ENCODE data around the gene MT2A.

MT2A gene

DNA sequence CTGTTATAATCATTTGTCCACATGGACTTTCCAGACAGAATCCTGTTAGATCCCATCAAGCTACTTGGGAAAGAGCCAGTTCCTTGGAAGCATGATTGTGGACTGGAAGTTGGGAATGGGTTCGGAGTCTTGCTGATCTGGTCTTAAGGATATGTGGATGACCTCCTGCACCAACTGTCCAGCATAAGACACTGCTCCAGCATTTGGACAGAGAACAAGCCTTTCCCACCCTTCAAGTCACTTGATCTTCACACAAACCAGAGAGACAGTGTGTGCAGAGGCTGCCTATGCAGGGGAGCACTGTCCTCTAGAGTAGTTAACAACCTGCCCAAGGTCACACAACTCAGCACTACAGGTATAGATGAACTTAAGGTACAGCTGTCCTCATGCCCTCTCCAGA, 37.5 kb downstream of the MT2A start:
- Histone ChIP-seq H3K9ac (ENCODE audit: low read length) (no peak overlapping the region), H3K4me1 (ENCODE audit: low read length) (peaks cover 13% of the 10 kb centered on the region), H3K36me3 (replicated peaks; ENCODE audit: low read depth, low read length) (no peaks in the 10 kb centered on the region), H3K9me3 (ENCODE audit: insufficient read depth, low read length) (no peaks in the 10 kb centered on the region), H3K4me2 (ENCODE audit: low read length) (no peak overlapping the region), H4K20me1 (ENCODE audit: insufficient read depth, low read length) (no peaks in the 10 kb centered on the region), H3K79me2 (ENCODE audit: low read length) (no peaks in the 10 kb centered on the region), H3K27ac (ENCODE audit: low read length) (no peak overlapping the region), H3K27me3 (ENCODE audit: low read depth, low read length) (peaks cover 42% of the 10 kb centered on the region), H2AFZ (ENCODE audit: low read depth, low read length) (no peak overlapping the region), H3K4me3 (ENCODE audit: low read length) (no peak overlapping the region)
- no peak for TF ChIP-seq CTCF (IDR thresholded peaks at IDR 0.05; ENCODE audit: low read depth, low read length)
- no peak for TF ChIP-seq EZH2phosphoT487 (IDR thresholded peaks at IDR 0.05; ENCODE audit: low read depth)

- no peak overlapping the region for H3K9ac ChIP-seq (ENCODE audit: low read length)
- no peak overlapping the region for H3K4me3 ChIP-seq (ENCODE audit: low read length)
- H3K4me2 ChIP-seq (ENCODE audit: low read length) = no peak overlapping the region
- peaks cover 9% of the 10 kb centered on the region for H3K4me1 ChIP-seq (ENCODE audit: low read length)
- H2AFZ ChIP-seq (ENCODE audit: low read depth, low read length) = no peak overlapping the region
- no peak for TF ChIP-seq EZH2phosphoT487 (IDR thresholded peaks at IDR 0.05; ENCODE audit: low read depth)
- TF ChIP-seq CTCF (IDR thresholded peaks at IDR 0.05; ENCODE audit: low read depth, low read length) = no peak
- no peaks in the 10 kb centered on the region for H3K9me3 ChIP-seq (ENCODE audit: insufficient read depth, low read length)
- peaks cover 42% of the 10 kb centered on the region for H3K27me3 ChIP-seq (ENCODE audit: low read depth, low read length)
- no peaks in the 10 kb centered on the region for H3K36me3 ChIP-seq (replicated peaks; ENCODE audit: low read depth, low read length)
- H3K79me2 ChIP-seq (ENCODE audit: low read length) = no peaks in the 10 kb centered on the region
- H3K27ac ChIP-seq (ENCODE audit: low read length) = no peak overlapping the region
- no peaks in the 10 kb centered on the region for H4K20me1 ChIP-seq (ENCODE audit: insufficient read depth, low read length)
Observed at GRCh38 chr16:56647641-56648431, 39.5 kb downstream of the MT2A start.

DNA sequence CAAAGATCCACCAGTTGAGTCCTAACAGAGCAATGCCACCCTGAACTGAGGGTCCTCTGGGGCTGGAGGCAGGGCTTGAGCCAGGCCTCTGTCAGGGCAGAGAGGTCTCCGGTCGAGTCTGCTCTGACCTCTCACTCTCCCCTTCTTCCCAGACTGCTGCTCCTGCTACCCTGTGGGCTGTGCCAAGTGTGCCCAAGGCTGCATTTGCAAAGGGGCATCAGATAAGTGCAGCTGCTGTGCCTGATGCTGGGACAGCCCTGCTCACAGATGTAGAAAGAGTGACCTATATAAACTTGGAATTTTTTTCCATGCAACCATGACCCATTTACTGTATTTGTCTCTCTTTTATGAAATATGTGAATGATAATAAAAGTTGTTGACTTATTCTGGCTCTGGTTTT, 40.9 kb downstream of the MT2A start:
- Histone ChIP-seq H3K4me2 (ENCODE audit: low read length) (no peak overlapping the region), H3K4me1 (ENCODE audit: low read length) (peaks cover 2% of the 10 kb centered on the region; the same call in 1 of the 2 replicates), H3K27me3 (ENCODE audit: low read depth, low read length) (peaks cover 44% of the 10 kb centered on the region), H2AFZ (ENCODE audit: low read depth, low read length) (no peak overlapping the region), H3K4me3 (ENCODE audit: low read length) (no peak overlapping the region), H3K9me3 (ENCODE audit: insufficient read depth, low read length) (no peaks in the 10 kb centered on the region), H3K9ac (ENCODE audit: low read length) (no peak overlapping the region), H3K79me2 (ENCODE audit: low read length) (no peaks in the 10 kb centered on the region), H3K36me3 (replicated peaks; ENCODE audit: low read depth, low read length) (no peaks in the 10 kb centered on the region), H4K20me1 (ENCODE audit: insufficient read depth, low read length) (no peaks in the 10 kb centered on the region), H3K27ac (ENCODE audit: low read length) (no peak overlapping the region)
- TF ChIP-seq CTCF (IDR thresholded peaks at IDR 0.05; ENCODE audit: low read depth, low read length) (no peak), EZH2phosphoT487 (IDR thresholded peaks at IDR 0.05; ENCODE audit: low read depth) (no peak)

DNA sequence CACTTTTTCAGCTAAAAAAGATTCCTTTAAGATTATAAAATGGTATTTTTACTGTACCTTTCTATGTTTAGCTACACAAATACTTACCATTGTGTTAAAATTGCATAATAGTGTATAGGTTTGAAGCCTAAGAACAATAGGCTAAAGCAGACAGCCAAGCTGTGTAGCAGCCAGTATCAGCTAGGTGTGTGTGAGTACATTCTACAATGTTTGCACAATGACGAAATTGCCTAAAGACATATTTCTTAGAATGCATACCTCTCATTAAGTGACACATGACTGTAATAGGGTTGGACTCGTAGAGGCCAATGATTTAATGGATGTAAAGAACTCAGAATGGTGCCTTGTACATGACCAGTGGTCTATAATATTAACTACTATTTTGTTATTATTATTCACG, 41.4 kb downstream of the MT2A start:
- no peaks in the 10 kb centered on the region for H3K79me2 ChIP-seq (ENCODE audit: low read length)
- H3K4me1 ChIP-seq (ENCODE audit: low read length) = peaks cover 2% of the 10 kb centered on the region; the same call in 1 of the 2 replicates
- TF ChIP-seq CTCF (IDR thresholded peaks at IDR 0.05; ENCODE audit: low read depth, low read length) (no peak), EZH2phosphoT487 (IDR thresholded peaks at IDR 0.05; ENCODE audit: low read depth) (no peak)
- no peak overlapping the region for H3K9ac ChIP-seq (ENCODE audit: low read length)
- H4K20me1 ChIP-seq (ENCODE audit: insufficient read depth, low read length) = no peaks in the 10 kb centered on the region
- no peak overlapping the region for H3K4me2 ChIP-seq (ENCODE audit: low read length)
- H3K9me3 ChIP-seq (ENCODE audit: insufficient read depth, low read length) = no peaks in the 10 kb centered on the region
- peaks cover 38% of the 10 kb centered on the region for H3K27me3 ChIP-seq (ENCODE audit: low read depth, low read length)
- no peak overlapping the region for H2AFZ ChIP-seq (ENCODE audit: low read depth, low read length)
- no peak overlapping the region for H3K27ac ChIP-seq (ENCODE audit: low read length)
- no peaks in the 10 kb centered on the region for H3K36me3 ChIP-seq (replicated peaks; ENCODE audit: low read depth, low read length)
- no peak overlapping the region for H3K4me3 ChIP-seq (ENCODE audit: low read length)
